ENCODE data around the gene DISC1.
A peak's percentile ranks its signal among the peaks of the same experiment; 100 is the strongest.
"Not testable (repeated sequence)": the region's sequence is repeated elsewhere in the genome, so short reads cannot be mapped to it uniquely, and the experiment has no call there.

DISC1 gene

GRCh38 chr1:231770506-231771175, 144.1 kb downstream of the DISC1 start:
- DNase-seq (ENCODE audit: low spot score), result no peak

- DNase-seq (ENCODE audit: low spot score), result no peak
Measured at GRCh38 chr1:231774719-231775335, 148.2 kb downstream of the DISC1 start.

GRCh38 chr1:231776010-231776756, 149.6 kb downstream of the DISC1 start:
- no peak for DNase-seq (ENCODE audit: low spot score)

GRCh38 chr1:231776757-231777062, 150.1 kb downstream of the DISC1 start:
- DNase-seq (ENCODE audit: low spot score), result no peak

GRCh38 chr1:231778009-231778719, 151.6 kb downstream of the DISC1 start:
- DNase-seq (ENCODE audit: low spot score), result no peak

GRCh38 chr1:231779081-231779480, 152.5 kb downstream of the DISC1 start:
- no peak for DNase-seq (ENCODE audit: low spot score)

- no peak for DNase-seq (ENCODE audit: low spot score)
Measured at GRCh38 chr1:231781892-231782291, 155.3 kb downstream of the DISC1 start.

- DNase-seq (ENCODE audit: low spot score), result not testable (repeated sequence)
Measured at GRCh38 chr1:231785073-231785472, 158.5 kb downstream of the DISC1 start.

- no peak for DNase-seq (ENCODE audit: low spot score)
Measured at GRCh38 chr1:231786126-231786525, 159.5 kb downstream of the DISC1 start.

GRCh38 chr1:231792634-231793033, 166.0 kb downstream of the DISC1 start:
- no peak for DNase-seq (ENCODE audit: low spot score)

GRCh38 chr1:231793893-231794292, 167.3 kb downstream of the DISC1 start:
- DNase-seq (ENCODE audit: low spot score), result no peak

GRCh38 chr1:231796141-231796540, 169.6 kb downstream of the DISC1 start:
- DNase-seq (ENCODE audit: low spot score), result no peak

- DNase-seq (ENCODE audit: low spot score), result no peak
Measured at GRCh38 chr1:231799363-231799986, 172.9 kb downstream of the DISC1 start.

- DNase-seq (ENCODE audit: low spot score), result no peak
Measured at GRCh38 chr1:231800108-231800507, 173.5 kb downstream of the DISC1 start.

- no peak for DNase-seq (ENCODE audit: low spot score)
Measured at GRCh38 chr1:231801042-231801585, 174.5 kb downstream of the DISC1 start.

- DNase-seq (ENCODE audit: low spot score), result no peak
Measured at GRCh38 chr1:231803353-231803752, 176.8 kb downstream of the DISC1 start.

- peak; percentile 34 for DNase-seq (ENCODE audit: low spot score)
Measured at GRCh38 chr1:231806623-231807495, 180.3 kb downstream of the DISC1 start.

- no peak for DNase-seq (ENCODE audit: low spot score)
Measured at GRCh38 chr1:231807541-231807940, 181.0 kb downstream of the DISC1 start.

GRCh38 chr1:231808116-231808515, 181.5 kb downstream of the DISC1 start:
- no peak for DNase-seq (ENCODE audit: low spot score)

- DNase-seq (ENCODE audit: low spot score), result peak; percentile 15
Measured at GRCh38 chr1:231808990-231809389, 182.4 kb downstream of the DISC1 start.

GRCh38 chr1:231810415-231810814, 183.8 kb downstream of the DISC1 start:
- no peak for DNase-seq (ENCODE audit: low spot score)
